Mucosa of rectum (tissue), 2 donors: ENCODE data around the gene KRT6C.

ENCODE experiments used
- H3K27ac ChIP-seq, 2 donors: one replicate each; pipeline ENCODE4 v1.7.0; 2013; ENCODE audit warnings: inconsistent platforms in 2 of 2, low read depth in 2 of 2, low read length in 2 of 2
- H3K27me3 ChIP-seq, 2 donors: one replicate each; pipeline ENCODE4 v1.7.0; 2013; ENCODE audit warnings: low read length in 2 of 2; ENCODE audit not compliant: control insufficient read depth in 2 of 2, insufficient read depth in 2 of 2
- H3K36me3 ChIP-seq, 2 donors: one replicate each; pipeline ENCODE4 v1.7.0; 2013; ENCODE audit warnings: low read length in 2 of 2; ENCODE audit not compliant: control insufficient read depth in 2 of 2, insufficient read depth in 2 of 2
- H3K4me1 ChIP-seq, 2 donors: one replicate each; pipeline ENCODE4 v1.7.0; 2013; ENCODE audit warnings: low read length in 2 of 2, mild to moderate bottlenecking in 1 of 2; ENCODE audit not compliant: control insufficient read depth in 2 of 2, insufficient read depth in 2 of 2
- H3K4me3 ChIP-seq, 2 donors: one replicate each; pipeline ENCODE4 v1.7.0; 2013; ENCODE audit warnings: low read length in 2 of 2
- H3K9ac ChIP-seq, 2 donors: one replicate each; pipeline ENCODE4 v1.7.0; 2013; ENCODE audit warnings: low read length in 2 of 2, low read depth in 1 of 2, mild to moderate bottlenecking in 1 of 2
- H3K9me3 ChIP-seq, 2 donors: one replicate each; pipeline ENCODE4 v1.7.0; 2013; ENCODE audit warnings: low read length in 2 of 2; ENCODE audit not compliant: control insufficient read depth in 2 of 2
- donor health status: healthy.
- donor health status: Normal muscosa, but diverticular disease.

The KRT6C gene

GRCh38 chr12:52444647-52445595 is 28.7 kb downstream of the KRT6C start:
- Histone ChIP-seq H3K27me3 (no peaks in the 10 kb centered on the region), H3K4me3 (no peak overlapping the region), H3K27ac (no peak overlapping the region), H3K9me3 (no peaks in the 10 kb centered on the region), H3K9ac (no peak overlapping the region), H3K36me3 (no peaks in the 10 kb centered on the region), H3K4me1 (peaks cover 0 to 3% of the 10 kb centered on the region in 2 donors)

DNA sequence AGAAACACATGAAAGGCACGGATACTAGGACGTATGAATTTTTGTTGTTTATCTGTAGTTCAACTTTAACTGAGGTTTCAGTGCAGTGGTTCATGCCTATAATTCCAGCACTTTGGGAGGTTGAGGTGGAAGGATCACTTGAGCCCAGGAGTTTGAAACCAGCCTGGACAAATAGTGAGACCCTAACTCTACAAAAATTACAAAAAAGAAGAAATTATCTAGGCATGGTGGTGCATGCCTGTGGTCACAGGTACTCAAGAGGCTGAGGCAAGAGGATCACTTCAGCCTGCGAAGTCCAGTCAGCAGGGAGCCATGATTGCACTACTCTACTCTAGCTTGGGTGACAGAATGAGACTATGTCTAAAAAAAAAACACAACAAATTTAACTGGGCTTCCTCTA is 29.6 kb downstream of the KRT6C start:
- no peaks in the 10 kb centered on the region for H3K27me3 ChIP-seq

GRCh38 chr12:52442600-52443061 is 31.0 kb downstream of the KRT6C start:
- H3K4me3 ChIP-seq: no peak overlapping the region
- no peaks in the 10 kb centered on the region for H3K9me3 ChIP-seq
- H3K36me3 ChIP-seq: no peaks in the 10 kb centered on the region
- no peak overlapping the region for H3K9ac ChIP-seq
- peaks cover 0 to 7% of the 10 kb centered on the region in 2 donors for H3K4me1 ChIP-seq
- no peaks in the 10 kb centered on the region for H3K27me3 ChIP-seq
- no peak overlapping the region for H3K27ac ChIP-seq

More for the DNA sequence above, 29.6 kb downstream of the KRT6C start:
- H3K9me3 ChIP-seq: no peaks in the 10 kb centered on the region
- no peak overlapping the region for H3K4me3 ChIP-seq
- no peaks in the 10 kb centered on the region for H3K36me3 ChIP-seq
- no peak overlapping the region for H3K9ac ChIP-seq
- no peak overlapping the region for H3K27ac ChIP-seq
- peaks cover 0 to 3% of the 10 kb centered on the region in 2 donors for H3K4me1 ChIP-seq

- Histone ChIP-seq H3K27me3 (no peaks in the 10 kb centered on the region), H3K4me1 (peaks cover 2 to 18% of the 10 kb centered on the region in 2 donors), H3K4me3 (no peak overlapping the region), H3K9ac (no peak overlapping the region), H3K36me3 (no peaks in the 10 kb centered on the region), H3K9me3 (no peaks in the 10 kb centered on the region), H3K27ac (no peak overlapping the region)
Observed at GRCh38 chr12:52441320-52441911, 32.2 kb downstream of the KRT6C start.

DNA sequence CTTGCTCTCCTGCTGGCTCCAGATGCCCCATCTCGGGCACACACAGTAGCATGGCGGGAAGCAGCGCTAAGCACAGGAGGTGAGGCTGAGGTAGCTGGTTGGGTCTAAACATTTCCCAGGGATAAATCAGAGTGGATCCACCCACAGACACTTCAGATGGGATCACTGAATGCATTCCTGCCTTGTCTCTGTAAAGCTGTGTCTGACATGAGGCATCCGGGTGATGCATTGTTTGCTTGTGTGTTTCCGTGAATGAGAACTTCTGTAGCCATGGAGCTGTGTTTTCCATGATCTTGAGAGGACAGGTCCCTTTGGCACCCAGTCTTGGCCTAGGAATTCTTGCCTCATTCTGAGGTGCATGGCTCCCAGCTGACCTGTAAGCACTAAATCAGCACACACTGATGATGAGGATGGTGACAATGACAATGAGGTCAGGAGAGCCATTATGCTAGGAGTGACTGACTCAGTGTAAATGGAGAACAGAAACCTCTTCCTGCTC is 32.7 kb downstream of the KRT6C start:
- Histone ChIP-seq H3K4me3 (no peak overlapping the region), H3K9me3 (no peaks in the 10 kb centered on the region), H3K27me3 (no peaks in the 10 kb centered on the region), H3K9ac (no peak overlapping the region), H3K27ac (no peak overlapping the region), H3K36me3 (no peaks in the 10 kb centered on the region), H3K4me1 (peaks cover 4 to 20% of the 10 kb centered on the region in 2 donors)

DNA sequence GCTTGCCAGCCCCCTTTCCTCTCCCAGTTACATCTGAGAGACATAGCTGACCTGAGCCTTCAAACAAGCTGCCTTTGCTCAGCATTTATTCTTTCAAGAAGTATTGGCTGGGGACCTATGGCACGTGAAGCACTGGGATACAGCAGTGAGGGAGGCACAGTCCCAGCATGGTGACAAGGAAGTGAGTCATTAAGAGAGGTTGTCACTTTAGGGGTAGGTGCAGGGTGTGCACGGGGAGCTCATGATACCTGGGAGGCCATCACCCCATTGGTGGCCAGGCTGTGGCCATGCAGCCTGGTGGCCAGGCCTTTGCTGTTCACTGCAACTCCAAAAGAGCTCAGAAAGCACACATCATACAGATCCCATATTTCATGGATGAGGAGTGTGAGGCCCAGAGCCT is 33.8 kb downstream of the KRT6C start:
- Histone ChIP-seq H3K4me3 (no peak overlapping the region), H3K9ac (no peak overlapping the region), H3K4me1 (peaks cover 4 to 20% of the 10 kb centered on the region in 2 donors), H3K27me3 (no peaks in the 10 kb centered on the region), H3K36me3 (no peaks in the 10 kb centered on the region), H3K27ac (no peak overlapping the region), H3K9me3 (no peaks in the 10 kb centered on the region)

- Histone ChIP-seq H3K4me1 (peaks cover 7 to 18% of the 10 kb centered on the region in 2 donors), H3K9ac (no peak overlapping the region)
Observed at GRCh38 chr12:52439420-52439819, 34.2 kb downstream of the KRT6C start.

GRCh38 chr12:52438305-52439301 is 35.0 kb downstream of the KRT6C start:
- no peaks in the 10 kb centered on the region for H3K27me3 ChIP-seq
- no peaks in the 10 kb centered on the region for H3K9me3 ChIP-seq
- H3K4me1 ChIP-seq: peaks cover 7 to 18% of the 10 kb centered on the region in 2 donors
- H3K36me3 ChIP-seq: no peaks in the 10 kb centered on the region
- no peak overlapping the region for H3K9ac ChIP-seq
- no peak overlapping the region for H3K4me3 ChIP-seq
- H3K27ac ChIP-seq: no peak overlapping the region

More at GRCh38 chr12:52439420-52439819, 34.2 kb downstream of the KRT6C start:
- no peak overlapping the region for H3K27ac ChIP-seq
- no peaks in the 10 kb centered on the region for H3K27me3 ChIP-seq
- no peak overlapping the region for H3K4me3 ChIP-seq
- H3K9me3 ChIP-seq: no peaks in the 10 kb centered on the region
- H3K36me3 ChIP-seq: no peaks in the 10 kb centered on the region

DNA sequence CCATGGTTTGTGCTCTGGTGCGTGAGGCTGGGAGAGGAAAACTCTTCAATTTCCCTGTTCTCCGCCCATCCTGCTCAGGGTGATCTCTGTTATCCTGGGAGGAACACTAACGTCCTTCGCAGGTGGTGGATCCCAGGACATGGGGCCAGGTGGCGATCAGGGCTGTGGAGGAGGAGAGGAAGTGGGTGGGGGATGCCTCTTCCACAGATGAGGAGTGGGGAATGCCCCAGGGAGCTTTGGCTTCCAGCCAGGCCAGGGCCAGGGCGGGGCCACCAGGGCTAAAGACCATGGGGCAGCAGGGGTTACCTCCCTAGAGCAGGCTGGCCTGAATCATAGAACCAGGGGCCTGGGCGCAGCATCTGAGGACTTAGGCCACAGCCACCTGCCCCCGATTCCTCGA is 36.1 kb downstream of the KRT6C start:
- H3K27me3 ChIP-seq: peaks cover 0 to 6% of the 10 kb centered on the region in 2 donors
- no peak overlapping the region for H3K27ac ChIP-seq
- no peaks in the 10 kb centered on the region for H3K36me3 ChIP-seq
- H3K4me1 ChIP-seq: peaks cover 7 to 18% of the 10 kb centered on the region in 2 donors
- H3K9ac ChIP-seq: no peak overlapping the region
- H3K9me3 ChIP-seq: no peaks in the 10 kb centered on the region
- H3K4me3 ChIP-seq: no peak overlapping the region
